HUDEP-2 (cell line): ENCODE measurements around the gene CHST12.
"Not testable (repeated sequence)": the region's sequence is repeated elsewhere in the genome, so short reads cannot be mapped to it uniquely, and the experiment has no call there.

Experiments used
- DNase-seq, 76 experiments: peaks; one replicate each; lab custom pipeline; 2025; ENCODE audit not compliant: unreplicated experiment in 76 of 76; lab: John Stamatoyannopoulos, UW

CHST12 gene

DNA sequence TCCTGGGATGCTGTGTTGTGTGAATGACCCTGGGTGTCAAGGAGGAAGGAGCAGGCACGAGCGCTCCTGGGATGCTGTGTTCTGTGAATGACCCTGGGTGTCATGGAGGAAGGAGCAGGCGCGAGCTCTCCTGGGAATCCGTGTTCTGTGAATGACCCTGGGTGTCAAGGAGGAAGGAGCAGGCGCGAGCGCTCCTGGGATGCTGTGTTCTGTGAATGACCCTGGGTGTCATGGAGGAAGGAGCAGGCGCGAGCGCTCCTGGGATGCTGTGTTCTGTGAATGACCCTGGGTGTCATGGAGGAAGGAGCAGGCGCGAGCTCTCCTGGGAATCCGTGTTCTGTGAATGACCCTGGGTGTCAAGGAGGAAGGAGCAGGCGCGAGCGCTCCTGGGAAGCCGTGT, 25.9 kb upstream of the CHST12 start:
- not testable (repeated sequence) for DNase-seq

DNA sequence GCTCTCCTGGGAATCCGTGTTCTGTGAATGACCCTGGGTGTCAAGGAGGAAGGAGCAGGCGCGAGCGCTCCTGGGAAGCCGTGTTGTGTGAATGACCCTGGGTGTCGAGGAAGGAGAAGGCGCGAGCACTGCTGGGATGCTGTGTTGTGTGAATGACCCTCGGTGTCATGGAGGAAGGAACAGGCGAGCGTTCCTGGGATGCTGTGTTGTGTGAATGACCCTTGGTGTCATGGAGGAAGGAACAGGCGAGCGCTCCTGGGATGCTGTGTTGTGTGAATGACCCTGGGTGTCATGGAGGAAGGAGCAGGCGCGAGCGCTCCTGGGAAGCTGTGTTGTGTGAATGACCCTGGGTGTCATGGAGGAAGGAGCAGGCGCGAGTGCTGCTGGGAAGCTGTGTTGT, 25.3 kb upstream of the CHST12 start:
- DNase-seq, result not testable (repeated sequence)

DNA sequence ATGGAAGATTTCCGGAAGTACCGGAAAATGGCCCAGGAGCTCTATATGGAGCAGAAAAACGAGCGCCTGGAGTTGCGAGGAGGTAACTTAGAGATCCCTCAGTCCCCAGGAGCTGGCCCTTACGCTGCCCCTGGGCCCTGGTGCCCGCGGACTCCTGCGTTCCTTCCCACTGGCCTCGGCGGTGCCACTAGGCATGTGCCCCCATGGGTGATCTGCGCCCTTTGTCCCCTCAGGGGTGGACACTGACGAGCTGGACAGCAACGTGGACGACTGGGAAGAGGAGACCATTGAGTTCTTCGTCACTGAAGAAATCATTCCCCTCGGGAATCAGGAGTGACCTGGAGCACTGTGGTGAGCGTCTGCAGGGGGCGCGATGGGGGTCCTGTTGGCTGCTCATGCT, 24.2 kb upstream of the CHST12 start:
- no peak for DNase-seq

DNA sequence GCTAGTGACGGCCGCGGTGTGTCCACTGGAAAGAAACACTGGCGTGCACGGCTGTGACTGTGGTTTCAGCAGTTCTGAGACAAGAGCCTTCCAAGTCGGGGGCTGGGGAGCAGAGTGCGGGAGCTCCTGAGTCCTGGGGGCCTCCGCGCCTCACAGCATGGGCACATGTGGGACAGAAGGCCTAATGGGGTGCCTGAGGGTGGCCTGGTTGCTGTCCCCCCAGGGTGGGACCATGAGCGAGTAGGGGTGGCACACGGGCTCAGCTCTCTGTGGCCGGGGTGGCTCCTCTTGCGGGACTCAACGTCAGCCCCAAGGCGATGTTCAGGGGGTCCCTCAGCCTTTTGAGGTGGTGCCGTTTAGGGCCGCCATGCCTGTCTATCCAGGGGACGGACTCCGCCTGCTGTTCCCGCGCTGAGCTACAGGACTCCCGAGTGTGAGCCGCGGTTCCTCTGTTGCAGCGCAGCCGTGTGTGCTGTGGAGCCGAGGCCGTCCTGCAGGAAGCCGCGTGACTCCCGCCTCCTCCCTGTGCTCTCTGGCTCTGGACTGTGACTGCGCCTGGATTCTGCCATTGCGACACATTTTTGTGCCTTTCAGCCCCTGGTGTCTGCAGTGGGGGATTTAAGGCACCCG, 23.5 kb upstream of the CHST12 start:
- DNase-seq, result no peak

DNA sequence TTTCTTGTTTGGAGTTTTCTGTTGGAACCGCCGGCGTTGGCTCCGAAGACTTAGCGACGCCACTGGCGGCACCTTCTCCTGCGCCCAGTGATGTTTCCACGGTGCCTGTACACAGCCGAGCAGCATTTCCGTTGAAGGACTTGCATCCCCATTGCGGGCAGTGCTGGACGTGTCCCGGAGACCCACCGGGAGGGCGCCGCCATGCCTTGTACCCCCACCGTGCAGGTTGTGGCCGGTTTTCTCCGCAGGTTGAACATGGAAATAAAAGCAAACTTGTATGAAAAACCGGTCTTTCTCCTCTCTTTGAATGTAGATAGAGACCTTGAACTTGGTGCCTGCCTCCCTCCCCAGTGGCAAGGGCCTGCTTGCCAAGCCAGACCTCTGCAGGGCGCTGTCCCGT, 22.9 kb upstream of the CHST12 start:
- no peak for DNase-seq

DNA sequence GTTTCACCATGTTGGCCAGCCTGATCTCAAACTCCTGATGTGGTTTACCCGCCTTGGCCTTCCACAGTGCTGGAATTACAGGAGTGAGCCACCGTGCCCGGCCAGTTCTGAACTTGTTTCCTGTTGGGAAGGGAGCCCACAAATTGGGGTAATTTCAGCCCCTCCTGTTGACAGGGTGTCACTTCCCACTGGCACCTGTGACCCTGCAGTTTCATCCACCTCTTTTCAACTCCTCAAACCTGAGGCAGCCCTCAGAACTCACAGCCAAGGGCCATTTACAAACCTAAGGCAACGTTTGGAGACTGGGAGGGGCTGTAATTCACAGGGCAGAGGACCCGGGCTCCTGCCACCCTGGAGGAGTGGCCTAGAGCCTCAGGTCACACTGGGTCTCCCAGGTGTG, 22.2 kb upstream of the CHST12 start:
- no peak for DNase-seq

DNA sequence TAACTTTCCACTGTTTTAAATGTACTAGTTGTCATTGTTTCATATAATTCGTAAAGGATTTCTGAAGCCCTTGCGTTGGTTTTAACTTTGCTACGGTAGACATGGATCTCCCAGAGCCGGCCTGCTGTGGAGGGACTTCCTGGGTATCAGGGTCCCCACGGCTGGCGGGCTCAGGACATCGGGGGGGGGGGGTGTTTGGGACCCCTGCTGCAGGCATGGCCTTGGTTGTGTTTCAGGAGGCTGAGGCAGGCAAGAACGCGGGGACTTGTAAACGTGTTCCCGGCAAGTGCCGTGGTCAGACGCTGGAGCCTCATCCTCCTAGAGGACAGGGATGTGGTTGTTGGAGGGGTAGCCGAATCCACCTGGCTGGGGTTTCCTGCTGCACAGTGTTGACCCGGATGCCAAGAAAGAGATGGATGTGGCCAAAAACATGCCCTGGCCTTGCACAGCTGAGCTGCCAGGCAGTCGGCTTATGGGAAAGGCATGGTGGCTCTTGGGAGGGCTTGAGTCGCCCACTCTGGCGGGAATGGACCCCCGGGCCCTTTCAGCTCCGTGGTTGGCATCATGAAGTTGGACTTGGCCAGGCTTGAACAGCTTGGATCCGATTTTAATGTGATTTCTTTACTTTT, 21.4 kb upstream of the CHST12 start:
- DNase-seq, result no peak

DNA sequence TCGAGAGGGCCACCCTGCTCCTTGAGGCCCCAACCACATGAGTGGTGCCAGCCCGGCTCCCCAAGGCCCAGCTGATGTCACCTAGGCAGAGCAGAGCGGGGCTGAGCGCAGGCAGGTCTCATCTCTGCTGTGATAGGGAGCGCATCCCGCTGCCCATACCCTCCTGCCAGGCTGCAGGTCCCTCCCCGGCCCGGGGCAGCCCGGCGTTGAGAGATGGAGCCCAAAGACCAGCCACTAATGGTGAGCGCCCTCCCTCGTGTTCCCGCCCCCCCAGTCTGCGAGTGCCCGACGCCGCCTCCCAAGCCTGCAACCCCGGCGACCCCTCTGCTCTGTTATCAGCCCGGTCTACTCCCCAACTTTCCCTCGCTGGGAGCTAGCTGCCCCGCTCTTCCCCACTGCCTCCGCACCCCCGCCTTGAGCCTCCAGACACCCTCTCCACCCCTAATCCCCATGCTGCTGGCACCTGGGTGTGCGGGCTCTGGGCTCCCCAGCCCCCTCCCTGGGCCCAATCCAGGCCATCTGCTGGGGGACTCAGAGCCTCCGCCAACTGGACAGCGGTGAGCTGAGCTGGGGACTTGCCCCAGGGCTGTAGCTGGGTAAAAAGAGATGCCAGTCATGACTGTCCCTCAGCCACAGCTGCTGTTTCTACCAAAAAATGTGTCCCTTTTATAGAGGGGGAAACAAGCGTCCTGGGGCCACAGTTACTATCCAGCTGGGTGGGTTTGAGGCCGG, 19.7 kb upstream of the CHST12 start:
- DNase-seq, result no peak

DNA sequence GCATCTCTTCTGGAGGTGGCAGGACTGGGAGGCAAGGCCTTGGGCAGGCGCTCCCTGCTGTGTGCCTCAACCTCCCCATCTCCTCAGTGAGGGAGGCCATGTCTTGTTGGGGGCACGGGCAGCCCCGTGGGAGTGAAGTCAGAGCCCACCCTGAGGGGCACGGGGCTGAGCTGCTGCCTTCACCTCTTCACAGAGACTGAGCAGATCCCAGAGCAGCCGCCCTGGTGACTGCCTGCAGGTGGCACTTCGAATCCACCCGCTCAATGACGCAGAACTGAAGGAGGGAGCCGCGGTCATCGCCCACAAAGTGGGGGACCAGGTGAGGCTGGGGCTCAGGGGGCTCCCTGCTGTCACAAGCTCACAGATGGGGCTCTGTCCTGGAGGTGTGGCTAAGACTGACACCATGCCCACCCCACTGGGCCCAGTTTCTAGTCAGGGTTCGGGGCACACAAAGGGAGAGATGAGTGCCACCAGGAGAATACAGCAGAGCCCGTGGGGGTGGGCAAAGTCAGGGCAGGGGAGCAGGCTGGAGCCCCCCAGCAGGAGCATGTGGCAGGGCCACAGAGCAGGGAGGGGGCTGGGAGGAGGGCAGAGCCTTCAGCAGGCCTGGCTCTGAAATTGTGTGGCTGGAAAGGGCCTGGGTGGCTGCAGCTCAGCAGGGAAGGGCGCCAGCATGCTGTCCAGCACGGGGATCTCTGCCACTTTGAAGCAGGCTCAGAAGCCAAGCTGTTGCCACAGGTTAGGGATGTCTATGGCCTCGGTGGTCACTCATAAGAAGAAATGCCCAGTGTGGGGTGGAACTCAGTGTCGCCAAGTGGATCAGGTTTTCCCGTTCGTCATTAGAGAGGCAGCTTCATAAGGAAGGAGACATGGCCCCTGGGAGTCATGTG, 18.8 kb upstream of the CHST12 start:
- DNase-seq, result no peak

DNA sequence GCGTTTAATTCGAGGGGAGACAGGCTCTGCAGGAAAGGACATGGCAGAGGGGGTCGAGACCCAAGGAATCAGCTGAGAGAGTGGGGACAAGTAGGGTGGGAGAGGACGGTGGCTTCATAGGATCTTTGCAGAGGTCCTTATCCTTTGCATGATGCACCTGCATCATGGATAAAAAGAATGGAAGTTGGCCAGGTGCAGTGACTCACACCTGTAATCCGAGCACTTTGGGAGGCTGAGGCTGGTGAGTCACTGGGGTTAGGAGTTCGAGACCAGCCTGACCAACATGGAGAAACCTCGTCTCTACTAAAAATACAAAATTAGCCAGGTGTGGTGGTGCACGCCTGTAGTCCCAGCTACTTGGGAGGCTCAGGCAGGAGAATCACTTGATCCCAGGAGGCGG, 17.3 kb upstream of the CHST12 start:
- not testable (repeated sequence) for DNase-seq

DNA sequence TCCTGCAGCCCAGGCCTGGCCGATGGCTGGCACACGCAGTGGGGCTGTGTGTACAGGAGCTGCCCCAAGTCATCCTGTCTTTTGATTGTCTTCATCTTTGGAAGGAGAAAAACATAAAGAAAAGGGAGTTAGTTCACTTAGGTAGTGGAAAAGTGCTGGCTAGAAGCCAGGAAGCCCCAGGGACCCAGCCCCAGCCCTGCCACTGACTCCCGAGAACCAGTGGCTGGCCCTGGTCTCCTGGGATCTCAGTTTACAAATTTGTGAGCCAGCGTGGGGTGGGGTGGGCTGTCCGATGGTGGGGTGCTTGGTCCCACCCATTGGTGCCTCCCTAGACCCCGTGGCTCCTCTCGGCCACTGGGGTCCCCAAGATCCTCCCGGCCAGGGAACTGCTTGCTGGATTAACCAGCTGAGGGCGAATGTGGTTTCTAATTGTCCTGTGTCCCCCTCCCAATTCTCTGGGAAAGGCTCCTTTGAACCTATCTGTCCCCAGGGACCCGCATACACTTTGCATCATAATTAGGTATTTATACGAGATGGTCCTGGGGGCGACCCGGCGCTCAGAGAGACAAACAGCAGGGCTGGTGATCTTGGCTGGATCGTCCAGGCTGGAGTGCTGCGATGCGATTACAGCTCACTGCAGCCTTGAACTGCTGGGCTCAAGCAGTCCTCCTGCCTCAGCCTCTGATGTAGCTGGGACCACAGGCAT, 16.3 kb upstream of the CHST12 start:
- DNase-seq, result no peak

DNA sequence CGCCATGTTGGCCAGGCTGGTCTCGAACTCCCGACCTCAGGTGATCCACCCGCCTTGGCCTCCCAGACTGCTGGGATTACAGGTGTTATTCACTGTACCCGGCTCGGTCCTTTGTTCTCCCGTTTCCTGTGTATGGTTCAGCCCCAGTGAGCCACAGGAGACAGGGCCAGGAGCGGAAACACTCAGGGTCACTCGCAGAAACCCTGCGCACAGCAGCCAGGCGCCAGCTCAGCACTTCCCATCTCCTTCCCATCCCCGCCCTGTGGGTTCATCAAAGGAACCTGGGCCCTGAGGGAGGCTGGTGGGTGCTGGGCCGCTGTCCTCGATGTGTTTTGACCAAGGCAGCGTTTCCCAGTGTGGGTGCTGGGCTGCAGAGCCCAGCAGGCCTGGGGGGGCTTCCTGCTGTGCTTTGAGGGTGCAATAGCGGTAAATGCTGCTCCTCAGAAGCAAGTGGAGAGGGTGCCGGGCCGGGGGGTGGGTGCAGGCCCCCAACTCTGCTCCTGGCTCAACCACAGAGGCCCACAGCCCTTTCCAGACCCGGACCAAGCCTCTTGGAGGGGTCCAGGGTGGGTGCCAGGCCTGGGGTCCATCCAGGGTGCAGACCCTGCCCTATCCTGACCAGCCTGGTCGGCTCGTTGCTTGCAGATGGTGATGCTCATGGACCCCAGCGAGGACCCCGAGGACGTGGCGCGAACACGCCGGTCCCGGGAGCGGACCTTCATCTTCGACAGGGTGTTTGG, 15.3 kb upstream of the CHST12 start:
- DNase-seq, result no peak

DNA sequence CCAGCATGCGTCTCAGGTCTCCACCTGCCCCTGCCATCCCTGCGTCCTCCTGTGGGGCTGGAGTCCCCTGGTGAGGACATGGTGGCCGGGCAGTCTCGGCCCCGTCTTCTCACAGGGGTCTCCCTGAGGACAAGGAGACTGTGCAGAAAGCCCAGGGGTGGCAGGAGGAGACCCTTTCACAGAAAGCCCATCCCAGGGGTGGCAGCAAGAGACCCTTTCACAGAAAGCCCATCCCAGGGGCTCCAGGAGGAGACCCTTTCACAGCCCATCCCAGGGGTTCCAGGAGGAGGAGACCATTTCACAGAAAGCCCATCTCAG, 14.8 kb upstream of the CHST12 start:
- DNase-seq, result no peak

DNA sequence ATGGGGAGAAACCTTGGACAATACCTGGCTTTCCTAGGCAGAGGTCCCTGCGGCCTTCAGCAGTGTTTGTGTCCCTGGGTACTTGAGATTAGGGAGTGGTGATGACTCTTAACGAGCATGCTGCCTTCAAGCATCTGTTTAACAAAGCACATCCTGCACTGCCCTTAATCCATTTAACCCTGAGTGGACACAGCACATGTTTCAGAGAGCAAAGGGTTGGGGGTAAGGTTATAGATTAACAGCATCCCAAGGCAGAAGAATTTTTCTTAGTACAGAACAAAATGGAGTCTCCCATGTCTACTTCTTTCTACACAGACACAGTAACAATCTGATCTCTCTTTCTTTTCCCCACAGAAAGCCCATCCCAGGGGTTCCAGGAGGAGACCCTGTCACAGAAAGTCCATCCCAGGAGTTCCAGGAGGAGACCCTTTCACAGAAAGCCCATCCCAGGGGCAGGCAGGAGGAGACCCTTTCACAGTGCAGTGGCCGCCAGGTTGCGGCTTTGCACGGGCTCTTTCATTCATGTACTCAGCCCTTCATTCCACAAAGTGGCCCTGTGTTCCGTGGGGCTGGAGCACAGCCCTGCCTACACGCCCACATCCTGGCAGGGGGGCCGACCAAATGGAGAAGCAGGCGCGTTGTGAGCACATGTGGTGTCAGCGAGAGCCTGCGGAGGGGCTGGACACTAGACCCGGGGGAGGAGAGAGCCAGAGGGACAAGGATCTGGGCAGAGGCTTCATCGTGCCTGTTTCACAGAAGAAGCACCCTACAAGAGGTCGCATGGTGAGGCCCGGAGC, 13.2 kb upstream of the CHST12 start:
- not testable (repeated sequence) for DNase-seq

DNA sequence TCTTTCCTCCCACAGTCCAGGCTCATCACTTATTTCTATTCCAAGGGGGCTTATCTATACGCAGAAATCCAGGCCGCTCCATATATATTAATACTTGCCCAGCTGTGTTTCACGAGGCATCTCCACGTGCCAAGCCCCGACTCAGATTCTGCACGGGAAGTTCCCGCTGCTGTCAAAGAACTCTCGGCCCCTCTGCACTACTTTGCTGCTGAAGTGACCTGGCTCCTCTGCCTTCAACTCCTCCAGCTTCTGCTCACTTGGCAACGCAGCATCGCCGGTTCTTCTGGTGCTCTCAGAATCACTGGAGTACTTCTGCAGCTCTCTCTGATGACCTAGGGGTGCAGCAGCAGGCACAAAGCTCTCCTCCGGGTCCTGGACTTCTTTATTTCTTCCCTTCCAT, 9.7 kb upstream of the CHST12 start:
- no peak for DNase-seq

DNA sequence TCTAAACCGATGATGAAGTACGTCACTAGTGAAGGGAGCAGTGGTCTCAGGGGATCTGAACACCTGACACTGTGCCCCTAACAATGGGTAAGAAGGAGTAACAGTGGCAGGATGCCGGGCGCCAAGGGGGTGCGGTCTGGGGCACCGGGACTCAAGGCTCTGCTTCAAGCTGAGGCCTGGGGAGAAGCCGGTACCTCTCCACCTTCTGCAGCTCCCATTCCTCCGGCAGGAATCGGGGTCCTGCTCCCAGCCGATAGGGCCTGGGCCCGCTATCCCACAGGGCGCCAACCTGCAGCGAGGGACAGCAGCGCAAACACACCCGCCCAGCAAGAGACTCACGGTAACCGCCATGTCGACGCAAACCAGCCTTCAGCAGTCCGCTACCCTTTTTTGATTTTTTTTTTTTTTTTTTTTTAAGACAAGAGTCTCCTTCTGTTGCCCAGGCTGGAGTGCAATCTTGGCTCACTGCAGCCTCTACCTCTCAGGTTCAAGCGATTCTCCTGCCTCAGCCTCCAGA, 8.8 kb upstream of the CHST12 start:
- DNase-seq, result no peak

DNA sequence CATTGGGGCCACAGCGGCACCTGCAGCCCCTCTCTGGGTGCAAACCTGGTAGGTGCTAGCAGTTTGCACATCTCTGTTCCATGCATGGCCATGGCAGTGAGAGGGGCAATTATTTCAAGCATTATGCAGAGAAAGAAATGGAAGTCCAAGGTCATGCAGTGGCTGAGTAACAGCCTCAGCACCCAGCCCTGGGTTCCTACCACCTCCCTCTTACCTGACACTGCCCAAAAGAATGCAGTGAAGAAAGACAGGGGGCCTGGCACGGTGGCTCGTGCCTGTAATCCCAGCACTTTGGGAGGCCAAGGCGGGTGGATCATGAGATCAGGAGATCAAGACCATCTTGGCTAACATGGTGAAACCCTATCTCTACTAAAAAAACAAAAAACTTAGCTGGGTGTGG, 4.9 kb upstream of the CHST12 start:
- DNase-seq, result no peak

DNA sequence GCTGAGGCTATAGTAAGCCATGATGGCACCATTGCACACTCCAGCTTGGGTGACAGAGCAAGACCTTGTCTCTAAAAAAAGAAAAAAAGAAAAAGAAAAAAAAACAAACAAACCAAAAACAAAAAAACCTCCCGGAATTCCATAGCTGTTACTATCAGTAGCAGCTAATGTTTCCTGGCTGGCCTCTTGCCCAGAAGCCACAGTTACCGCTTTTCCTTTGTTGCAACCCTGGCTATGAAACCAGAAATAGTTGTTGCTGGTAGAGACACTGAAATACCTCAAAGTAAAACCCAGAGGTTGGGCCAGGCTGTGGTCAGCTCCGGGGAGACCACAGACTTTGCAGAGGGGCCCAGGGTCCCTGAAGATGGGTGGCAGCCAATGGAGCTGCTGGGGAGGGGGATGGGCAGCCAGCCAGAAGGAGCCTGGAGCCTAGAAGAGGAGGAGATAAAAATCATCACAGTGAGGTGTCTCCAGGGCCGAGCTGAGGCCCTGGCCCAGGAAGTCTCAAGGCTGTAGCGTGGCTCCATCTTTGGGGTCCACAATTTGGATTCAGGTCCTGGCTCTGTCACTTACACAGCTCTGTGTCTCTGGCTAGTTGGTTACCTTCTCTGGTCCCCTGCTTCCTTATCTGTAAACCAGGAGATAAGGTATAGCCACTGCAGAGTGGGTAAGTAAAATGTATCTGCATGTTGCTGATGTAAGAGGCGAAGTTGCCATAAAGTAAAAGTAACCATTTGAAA, 3.4 kb upstream of the CHST12 start:
- DNase-seq, result peak in 46 of 76 experiments; percentile 6 to 77 (median 39)
